ENCODE results near the gene RAD51. TPM values are rescaled to one million over a fixed set of nuclear protein-coding genes. Genes with fewer than 3 reads are reported as not detected.
A peak's percentile ranks its signal among the peaks of the same experiment; 100 is the strongest.

RAD51 gene
- total RNA-seq, 1 donor from 2014 or later = 4.2 TPM

DNA sequence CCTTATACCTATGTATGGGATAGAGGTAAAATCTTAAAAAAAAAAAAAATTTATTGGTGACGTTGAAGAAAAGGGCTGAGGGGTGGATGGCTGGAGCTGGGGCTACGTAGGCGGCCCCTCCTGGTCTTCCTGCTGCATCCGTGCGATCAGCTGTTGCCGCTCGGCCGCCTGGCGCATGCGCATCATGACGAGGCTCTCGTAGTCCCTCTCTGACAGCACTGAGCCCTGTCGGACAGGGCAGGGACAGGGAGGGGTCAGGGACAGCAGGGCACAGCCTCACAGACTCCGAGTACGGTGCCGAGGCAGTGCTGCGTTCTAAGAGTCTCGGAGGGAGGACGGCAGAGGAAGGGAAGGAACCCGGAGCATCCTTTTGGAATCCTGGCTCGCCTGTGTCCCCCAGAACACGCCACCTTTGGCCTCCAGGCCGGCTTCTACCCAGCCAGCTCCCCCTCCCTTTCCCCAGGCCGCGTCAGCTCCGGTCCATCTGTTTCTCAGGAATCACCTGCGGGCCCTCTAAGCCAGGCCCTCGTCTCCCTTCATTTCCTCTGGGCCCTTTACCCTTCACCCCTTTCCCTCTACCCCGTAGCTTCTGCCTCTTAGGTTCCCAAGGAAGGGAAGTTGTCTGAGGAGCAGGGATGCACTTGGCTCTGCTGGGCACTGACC lies 73.0 kb downstream of the RAD51 start:
- H3K4me3 ChIP-seq = no peak overlapping the region
- no peak for DNase-seq (ENCODE audit: extremely low spot score in 2 of 2)
- no peak for TF ChIP-seq POLR2AphosphoS5 (IDR thresholded peaks at IDR 0.05; ENCODE audit: insufficient read depth in 1 of 2, low read depth in 1 of 2)
- TF ChIP-seq, protein P1, sequence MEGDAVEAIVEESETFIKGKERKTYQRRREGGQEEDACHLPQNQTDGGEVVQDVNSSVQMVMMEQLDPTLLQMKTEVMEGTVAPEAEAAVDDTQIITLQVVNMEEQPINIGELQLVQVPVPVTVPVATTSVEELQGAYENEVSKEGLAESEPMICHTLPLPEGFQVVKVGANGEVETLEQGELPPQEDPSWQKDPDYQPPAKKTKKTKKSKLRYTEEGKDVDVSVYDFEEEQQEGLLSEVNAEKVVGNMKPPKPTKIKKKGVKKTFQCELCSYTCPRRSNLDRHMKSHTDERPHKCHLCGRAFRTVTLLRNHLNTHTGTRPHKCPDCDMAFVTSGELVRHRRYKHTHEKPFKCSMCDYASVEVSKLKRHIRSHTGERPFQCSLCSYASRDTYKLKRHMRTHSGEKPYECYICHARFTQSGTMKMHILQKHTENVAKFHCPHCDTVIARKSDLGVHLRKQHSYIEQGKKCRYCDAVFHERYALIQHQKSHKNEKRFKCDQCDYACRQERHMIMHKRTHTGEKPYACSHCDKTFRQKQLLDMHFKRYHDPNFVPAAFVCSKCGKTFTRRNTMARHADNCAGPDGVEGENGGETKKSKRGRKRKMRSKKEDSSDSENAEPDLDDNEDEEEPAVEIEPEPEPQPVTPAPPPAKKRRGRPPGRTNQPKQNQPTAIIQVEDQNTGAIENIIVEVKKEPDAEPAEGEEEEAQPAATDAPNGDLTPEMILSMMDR (IDR thresholded peaks at IDR 0.05) = no peak
- TF ChIP-seq POLR2A (IDR thresholded peaks at IDR 0.05) = no peak
- H3K9me3 ChIP-seq = no peaks in the 10 kb centered on the region
- no peaks in the 10 kb centered on the region for H3K27me3 ChIP-seq
- H3K4me1 ChIP-seq = peaks cover 77% of the 10 kb centered on the region
- H3K36me3 ChIP-seq = peaks cover 0 to under 1% of the 10 kb centered on the region in 2 donors
- intact Hi-C loops (cut with DNase I) = no loop called here
- H3K27ac ChIP-seq = peak overlapping the region; percentile 57

- intact Hi-C loops (cut with DNase I) = no loop called here
- no peak for DNase-seq (ENCODE audit: extremely low spot score in 2 of 2)
- Histone ChIP-seq H3K9me3 (no peaks in the 10 kb centered on the region), H3K27me3 (no peaks in the 10 kb centered on the region), H3K36me3 (peaks cover 0 to 8% of the 10 kb centered on the region in 2 donors), H3K27ac (peak overlapping the region; percentile 57), H3K4me1 (peaks cover 70% of the 10 kb centered on the region), H3K4me3 (no peak overlapping the region)
- no peak for TF ChIP-seq POLR2A (IDR thresholded peaks at IDR 0.05)
- TF ChIP-seq, protein P1 (IDR thresholded peaks at IDR 0.05) = no peak
Observed at GRCh38 chr15:40768521-40769273, 73.7 kb downstream of the RAD51 start.

- H3K4me3 ChIP-seq = peak within 1 kb of the TSS in 1 of 2 donors; percentile 21
- DNase-seq (ENCODE audit: extremely low spot score in 2 of 2) = no peak
- peak within 1 kb of the TSS; percentile 57 for H3K27ac ChIP-seq
- H3K27me3 ChIP-seq = no peaks in the 10 kb centered on the region
- no peaks in the 10 kb centered on the region for H3K9me3 ChIP-seq
- TF ChIP-seq POLR2A (IDR thresholded peaks at IDR 0.05) (no peak), POLR2AphosphoS5 (IDR thresholded peaks at IDR 0.05; ENCODE audit: insufficient read depth in 1 of 2, low read depth in 1 of 2) (peak in 1 of 2 donors; percentile 52)
- intact Hi-C loops (cut with DNase I) = no loop called here
- H3K36me3 ChIP-seq = peaks cover 0 to 16% of the 10 kb centered on the region in 2 donors
- H3K4me1 ChIP-seq = peaks cover 65% of the 10 kb centered on the region
Observed at GRCh38 chr15:40769274-40770146, 74.5 kb downstream of the RAD51 start, which contains the start of gene C15orf62. Gene C15orf62 (plus strand): TSS chr15:40769980. CDS start chr15:40770496, 516 bp downstream.

GRCh38 chr15:40770147-40770721 lies 75.3 kb downstream of the RAD51 start:
- no peak for TF ChIP-seq POLR2A (IDR thresholded peaks at IDR 0.05)
- TF ChIP-seq, protein P1 (IDR thresholded peaks at IDR 0.05) = no peak
- no peak for TF ChIP-seq POLR2AphosphoS5 (IDR thresholded peaks at IDR 0.05; ENCODE audit: insufficient read depth in 1 of 2, low read depth in 1 of 2)
- Histone ChIP-seq H3K9me3 (no peaks in the 10 kb centered on the region), H3K27me3 (no peaks in the 10 kb centered on the region), H3K36me3 (peaks cover 0 to 23% of the 10 kb centered on the region in 2 donors), H3K4me3 (peak overlapping the region in 1 of 2 donors; percentile 21), H3K4me1 (peaks cover 59% of the 10 kb centered on the region), H3K27ac (peak overlapping the region; percentile 57)
- intact Hi-C loops (cut with DNase I) = no loop called here
- no peak for DNase-seq (ENCODE audit: extremely low spot score in 2 of 2)

DNA sequence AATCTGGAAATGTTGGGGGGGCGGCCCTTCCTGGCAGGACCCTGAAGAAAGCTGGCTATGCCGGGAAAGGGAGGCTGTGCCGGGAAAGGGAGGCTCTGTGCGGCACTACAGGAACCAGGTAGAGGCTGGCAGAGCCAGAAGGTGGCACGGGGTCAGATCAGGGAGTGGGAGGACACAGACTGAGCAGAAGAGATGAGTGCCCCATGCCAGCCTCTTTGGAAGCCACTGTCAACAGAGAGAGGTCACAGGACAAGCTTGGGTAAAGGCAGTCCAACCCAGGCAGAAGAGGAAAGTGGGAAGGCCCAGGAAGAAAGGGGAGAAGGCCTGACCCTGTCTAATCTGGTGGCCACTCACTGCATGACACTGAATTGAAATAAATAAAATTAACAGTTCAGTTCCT lies 76.3 kb downstream of the RAD51 start:
- Histone ChIP-seq H3K27me3 (no peaks in the 10 kb centered on the region), H3K9me3 (no peaks in the 10 kb centered on the region), H3K4me3 (no peak overlapping the region), H3K36me3 (peaks cover 0 to 32% of the 10 kb centered on the region in 2 donors), H3K27ac (peak overlapping the region; percentile 57), H3K4me1 (peaks cover 51% of the 10 kb centered on the region)
- no peak for DNase-seq (ENCODE audit: extremely low spot score in 2 of 2)
- intact Hi-C loops (cut with DNase I) = no loop called here
- TF ChIP-seq, protein P1 (IDR thresholded peaks at IDR 0.05) = no peak
- TF ChIP-seq POLR2AphosphoS5 (IDR thresholded peaks at IDR 0.05; ENCODE audit: insufficient read depth in 1 of 2, low read depth in 1 of 2) (no peak), POLR2A (IDR thresholded peaks at IDR 0.05) (no peak)
